Measurements from ENCODE around the gene EHD1.

- no peak for TF ChIP-seq CTCF (IDR thresholded peaks at IDR 0.05)
- TF ChIP-seq POLR2A (IDR thresholded peaks at IDR 0.05), result no peak
- no peak for TF ChIP-seq EP300 (IDR thresholded peaks at IDR 0.05)
- no peak for TF ChIP-seq POLR2AphosphoS5 (IDR thresholded peaks at IDR 0.05)
Observed at GRCh38 chr11:64875369-64876228, 2.8 kb downstream of the EHD1 start.
